GM13976 (cell line): ENCODE measurements around the gene SLC6A16.

Experiments used
- DNase-seq: peaks from one replicate; pipeline ENCODE4 v3.0.0; 2012; ENCODE audit warnings: low spot score
- CTCF ChIP-seq: IDR thresholded peaks from 2 replicates; pipeline ENCODE4 v1.5.1; 2012; ENCODE audit warnings: borderline replicate concordance, mild to moderate bottlenecking; ENCODE audit not compliant: insufficient read depth; ENCODE audit errors: extremely low read depth, missing control alignments, control extremely low read depth
- in situ Hi-C: fragments of 300-500 bp; cut with MboI; formaldehyde crosslinking; loops from one replicate; pipeline ENCODE4 v1.12.0; 2022; ENCODE audit warnings: low sequenced_read_pairs, mixed read lengths, inconsistent platforms; ENCODE audit not compliant: unreplicated experiment

Gene SLC6A16

GRCh38 chr19:49339301-49340068, 14.5 kb upstream of the SLC6A16 start:
- in situ Hi-C loops: no loop called here
- no peak for DNase-seq
- no peak for TF ChIP-seq CTCF

- DNase-seq: no peak
- in situ Hi-C loops: no loop called here
- no peak for TF ChIP-seq CTCF
Observed at GRCh38 chr19:49338691-49339300, 13.8 kb upstream of the SLC6A16 start.

GRCh38 chr19:49338023-49338677, 13.2 kb upstream of the SLC6A16 start:
- no peak for TF ChIP-seq CTCF
- DNase-seq: no peak
- in situ Hi-C loops: no loop called here

- TF ChIP-seq CTCF: no peak
Observed at GRCh38 chr19:49337267-49338022, 12.5 kb upstream of the SLC6A16 start.

GRCh38 chr19:49336482-49337266, 11.7 kb upstream of the SLC6A16 start:
- TF ChIP-seq CTCF: no peak
- no peak for DNase-seq
- in situ Hi-C loops: no loop called here

More at GRCh38 chr19:49337267-49338022, 12.5 kb upstream of the SLC6A16 start:
- in situ Hi-C loops: no loop called here
- no peak for DNase-seq
